Loucy (cell line): ENCODE data around the gene C9orf50.

Experiments
- H2AFZ ChIP-seq: fragments of 200-600 bp; sonication (generic); 2 replicates; pipeline ENCODE4 v1.6.0; 2016; ENCODE audit warnings: antibody characterized with exemption, mild to moderate bottlenecking, low read length, moderate library complexity
- H3F3A ChIP-seq: fragments of 200-600 bp; 2 replicates; pipeline ENCODE4 v1.6.0; 2016; ENCODE audit warnings: antibody characterized with exemption, low read depth, mild to moderate bottlenecking
- H3K27me3 ChIP-seq: fragments of 200-600 bp; sonication (generic); 2 replicates; pipeline ENCODE4 v1.6.1; 2014; ENCODE audit warnings: low read length, mild to moderate bottlenecking; ENCODE audit not compliant: insufficient read depth, poor library complexity, severe bottlenecking
- H3K36me3 ChIP-seq: fragments of 200-600 bp; sonication (generic); 2 replicates; pipeline ENCODE4 v1.6.1; 2016; ENCODE audit warnings: low read length; ENCODE audit not compliant: insufficient read depth
- H3K4me1 ChIP-seq: fragments of 200-600 bp; sonication (generic); 2 replicates; pipeline ENCODE4 v1.5.1; 2014; ENCODE audit warnings: low read length, mild to moderate bottlenecking; ENCODE audit not compliant: insufficient read depth, poor library complexity, severe bottlenecking
- H3K4me2 ChIP-seq: fragments of 200-600 bp; sonication (generic); 2 replicates; pipeline ENCODE4 v1.6.0; 2014; ENCODE audit warnings: antibody characterized with exemption, low read length, low read depth, mild to moderate bottlenecking; ENCODE audit not compliant: poor library complexity, severe bottlenecking
- H3K4me3 ChIP-seq: fragments of 200-600 bp; sonication (generic); 2 replicates; pipeline ENCODE4 v1.5.1; 2014; ENCODE audit warnings: low read length, mild to moderate bottlenecking, mixed read lengths; ENCODE audit not compliant: poor library complexity, severe bottlenecking
- H3K79me2 ChIP-seq: fragments of 200-600 bp; sonication (generic); 2 replicates; pipeline ENCODE4 v1.6.1; 2014; ENCODE audit warnings: low read length; ENCODE audit not compliant: insufficient read depth
- H3K9ac ChIP-seq: fragments of 200-600 bp; sonication (generic); 2 replicates; pipeline ENCODE4 v1.6.0; 2014; ENCODE audit warnings: mild to moderate bottlenecking, low read depth, low read length, moderate library complexity; ENCODE audit not compliant: poor library complexity, severe bottlenecking
- H3K9me2 ChIP-seq: fragments of 200-600 bp; sonication (generic); replicated peaks from 2 replicates; pipeline ENCODE4 v1.6.1; 2016; ENCODE audit warnings: low read depth, low read length, mixed read lengths
- H3K9me3 ChIP-seq: fragments of 200-600 bp; sonication (generic); 2 replicates; pipeline ENCODE4 v1.6.1; 2014; ENCODE audit warnings: mild to moderate bottlenecking, antibody characterized with exemption, low read length, low read depth; ENCODE audit not compliant: insufficient read depth
- H4K20me1 ChIP-seq: fragments of 200-600 bp; sonication (generic); 2 replicates; pipeline ENCODE4 v1.6.0; 2014; ENCODE audit warnings: antibody characterized with exemption, low read length, mild to moderate bottlenecking; ENCODE audit not compliant: insufficient read depth, poor library complexity, severe bottlenecking
- EZH2phosphoT487 ChIP-seq: fragments of 200-600 bp; IDR thresholded peaks from 2 replicates; pipeline ENCODE4 v1.6.1; 2018; ENCODE audit warnings: antibody characterized with exemption, mild to moderate bottlenecking, moderate library complexity, borderline replicate concordance
- TF ChIP-seq, protein P1 (sequence below): fragments of 200-600 bp; sonication (generic); conservative IDR thresholded peaks from 2 replicates; pipeline ENCODE4 v1.5.1; 2014; ENCODE audit warnings: mild to moderate bottlenecking, antibody characterized with exemption, low read length

Gene C9orf50

DNA sequence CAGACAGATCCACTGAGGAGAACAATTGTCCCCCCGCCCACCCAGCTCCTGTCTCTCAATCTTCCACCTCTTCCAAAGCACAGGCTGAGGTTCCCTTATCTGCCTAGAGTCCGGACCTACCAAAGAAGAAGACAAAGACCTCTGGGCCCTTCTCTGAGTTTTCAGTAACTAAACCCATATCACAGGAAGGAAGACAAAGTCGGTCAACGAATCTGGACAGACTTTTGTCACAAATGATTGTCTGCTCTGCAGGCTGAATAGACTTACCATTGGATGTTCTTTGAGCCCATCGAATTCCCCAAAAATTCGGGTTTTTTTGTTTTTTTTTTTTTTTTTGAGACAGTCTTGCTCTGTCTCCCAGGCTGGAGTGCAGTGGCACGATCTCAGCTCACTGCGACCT, 58.0 kb downstream of the C9orf50 start:
- no peaks in the 10 kb centered on the region for H3F3A ChIP-seq
- no peaks in the 10 kb centered on the region for H3K4me1 ChIP-seq
- TF ChIP-seq, protein P1, sequence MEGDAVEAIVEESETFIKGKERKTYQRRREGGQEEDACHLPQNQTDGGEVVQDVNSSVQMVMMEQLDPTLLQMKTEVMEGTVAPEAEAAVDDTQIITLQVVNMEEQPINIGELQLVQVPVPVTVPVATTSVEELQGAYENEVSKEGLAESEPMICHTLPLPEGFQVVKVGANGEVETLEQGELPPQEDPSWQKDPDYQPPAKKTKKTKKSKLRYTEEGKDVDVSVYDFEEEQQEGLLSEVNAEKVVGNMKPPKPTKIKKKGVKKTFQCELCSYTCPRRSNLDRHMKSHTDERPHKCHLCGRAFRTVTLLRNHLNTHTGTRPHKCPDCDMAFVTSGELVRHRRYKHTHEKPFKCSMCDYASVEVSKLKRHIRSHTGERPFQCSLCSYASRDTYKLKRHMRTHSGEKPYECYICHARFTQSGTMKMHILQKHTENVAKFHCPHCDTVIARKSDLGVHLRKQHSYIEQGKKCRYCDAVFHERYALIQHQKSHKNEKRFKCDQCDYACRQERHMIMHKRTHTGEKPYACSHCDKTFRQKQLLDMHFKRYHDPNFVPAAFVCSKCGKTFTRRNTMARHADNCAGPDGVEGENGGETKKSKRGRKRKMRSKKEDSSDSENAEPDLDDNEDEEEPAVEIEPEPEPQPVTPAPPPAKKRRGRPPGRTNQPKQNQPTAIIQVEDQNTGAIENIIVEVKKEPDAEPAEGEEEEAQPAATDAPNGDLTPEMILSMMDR = no peak
- TF ChIP-seq EZH2phosphoT487 = no peak
- no peaks in the 10 kb centered on the region for H4K20me1 ChIP-seq
- H3K9me3 ChIP-seq = no peaks in the 10 kb centered on the region
- H3K4me2 ChIP-seq = no peak overlapping the region
- no peaks in the 10 kb centered on the region for H3K27me3 ChIP-seq
- H3K36me3 ChIP-seq = no peaks in the 10 kb centered on the region
- no peaks in the 10 kb centered on the region for H3K9me2 ChIP-seq
- H3K79me2 ChIP-seq = no peaks in the 10 kb centered on the region
- no peak overlapping the region for H2AFZ ChIP-seq
- no peak overlapping the region for H3K9ac ChIP-seq
- H3K4me3 ChIP-seq = no peak overlapping the region

DNA sequence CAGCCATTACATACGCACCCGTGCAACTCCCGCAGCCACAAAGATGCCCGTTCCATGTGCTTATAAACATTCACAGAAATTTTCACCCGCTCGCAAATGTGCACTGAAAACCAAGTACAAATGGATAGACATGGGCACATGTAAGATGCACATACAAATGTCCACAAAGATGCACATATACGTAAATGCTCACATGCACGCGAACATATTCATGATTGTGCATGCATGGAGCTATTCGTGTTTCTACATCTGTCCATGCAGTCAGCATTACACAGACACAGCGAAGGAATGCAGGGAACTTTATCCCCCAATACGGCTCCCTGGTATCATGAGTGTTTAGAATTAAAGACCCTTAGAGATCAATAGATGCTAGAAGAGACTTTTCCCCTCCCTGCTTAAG, 58.4 kb downstream of the C9orf50 start:
- H3K79me2 ChIP-seq = no peaks in the 10 kb centered on the region
- no peaks in the 10 kb centered on the region for H4K20me1 ChIP-seq
- H3K4me1 ChIP-seq = no peaks in the 10 kb centered on the region
- no peaks in the 10 kb centered on the region for H3K9me3 ChIP-seq
- no peaks in the 10 kb centered on the region for H3K36me3 ChIP-seq
- no peak overlapping the region for H3K4me3 ChIP-seq
- no peak overlapping the region for H2AFZ ChIP-seq
- no peak for TF ChIP-seq EZH2phosphoT487
- TF ChIP-seq, protein P1 = no peak
- H3K4me2 ChIP-seq = no peak overlapping the region
- no peak overlapping the region for H3K9ac ChIP-seq
- no peaks in the 10 kb centered on the region for H3F3A ChIP-seq
- no peaks in the 10 kb centered on the region for H3K9me2 ChIP-seq
- H3K27me3 ChIP-seq = no peaks in the 10 kb centered on the region
